Activated CD4-positive, alpha-beta T cell treated with anti-CD3 and anti-CD28 coated beads, Interleukin-2, amount 10 ng/mL, durations not matched to agents 24 days and 14 days (primary cell): ENCODE measurements around the gene MYO9B. TPM values are rescaled to one million over a fixed set of nuclear protein-coding genes. Genes with fewer than 3 reads are reported as not detected.
"Not testable (repeated sequence)": the region's sequence is repeated elsewhere in the genome, so short reads cannot be mapped to it uniquely, and the experiment has no call there.

Experiments
- DNase-seq: peaks from one replicate; pipeline ENCODE4 v3.0.0; 2022
- H3K27ac Mint-ChIP-seq: one replicate; pipeline ENCODE4 v1.8.0; 2022; ENCODE audit warnings: mild to moderate bottlenecking, mixed read lengths
- H3K27me3 Mint-ChIP-seq: one replicate; pipeline ENCODE4 v1.8.0; 2022; ENCODE audit warnings: mixed read lengths
- H3K36me3 Mint-ChIP-seq: one replicate; pipeline ENCODE4 v1.8.0; 2022; ENCODE audit warnings: low read depth, mild to moderate bottlenecking, mixed read lengths
- H3K4me1 Mint-ChIP-seq: one replicate; pipeline ENCODE4 v1.8.0; 2021; ENCODE audit warnings: mixed read lengths
- H3K4me3 Mint-ChIP-seq: one replicate; pipeline ENCODE4 v1.8.0; 2022; ENCODE audit warnings: mild to moderate bottlenecking, moderate library complexity, mixed read lengths
- H3K9me3 Mint-ChIP-seq: one replicate; pipeline ENCODE4 v1.8.0; 2021; ENCODE audit warnings: mixed read lengths
- intact Hi-C: fragments of 100-400 bp; cut with micrococcal nuclease; formaldehyde crosslinking; loops from one replicate; pipeline ENCODE4 v1.15.1; 2023
- total RNA-seq: library from RNA; stranded (reverse); gene quantifications from 2 replicates; pipeline ENCODE4 v1.2.3, GENCODE V29; 2022

Gene MYO9B
- total RNA-seq, 1 donor from 2014 or later = 120 TPM

DNA sequence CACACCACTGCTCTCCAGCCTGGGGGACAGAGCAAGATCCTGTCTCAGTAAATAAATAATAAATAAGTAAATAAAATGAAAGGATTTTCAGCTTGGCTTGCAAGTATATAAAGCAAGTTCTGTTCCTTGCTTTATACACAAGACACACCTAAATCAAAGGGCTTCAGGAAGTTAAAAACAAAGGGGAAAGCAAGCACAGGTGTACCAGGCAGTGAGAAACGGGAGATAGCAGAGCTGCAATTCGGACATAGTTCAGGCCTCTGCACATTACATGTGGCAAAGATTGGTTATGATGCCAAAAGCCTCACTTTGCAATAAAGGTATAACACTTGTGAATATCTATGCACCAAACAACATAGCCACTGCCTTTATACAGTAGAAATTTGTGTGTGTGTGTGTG is 47.5 kb downstream of the MYO9B start:
- no peak for DNase-seq
- Mint-ChIP-seq H3K4me1 (peaks cover 40% of the 10 kb centered on the region), H3K36me3 (peaks cover 28% of the 10 kb centered on the region), H3K4me3 (no peak overlapping the region), H3K27ac (no peak overlapping the region), H3K9me3 (no peaks in the 10 kb centered on the region), H3K27me3 (no peaks in the 10 kb centered on the region)
- intact Hi-C loops = no loop called here

DNA sequence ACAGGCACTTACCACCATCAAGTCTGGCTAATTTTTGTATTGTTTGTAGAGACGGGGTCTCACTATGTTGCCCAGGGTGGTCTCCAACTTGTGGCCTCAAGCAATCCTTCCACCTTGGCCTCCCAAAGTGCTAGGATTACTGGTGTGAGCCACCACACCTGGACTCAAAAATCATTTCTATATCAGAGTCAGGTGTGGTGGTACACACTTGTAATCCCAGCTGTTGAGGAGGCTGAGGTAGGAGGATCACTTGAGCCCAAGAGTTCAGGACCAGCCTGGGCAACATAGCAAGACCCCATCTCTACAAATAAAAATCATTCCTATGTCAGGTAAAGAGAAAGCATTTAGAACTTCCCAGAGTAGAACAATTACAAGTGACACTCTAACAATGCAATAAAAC is 48.4 kb downstream of the MYO9B start:
- H3K4me3 Mint-ChIP-seq = no peak overlapping the region
- H3K4me1 Mint-ChIP-seq = peaks cover 41% of the 10 kb centered on the region
- H3K27ac Mint-ChIP-seq = peak overlapping the region; percentile 99
- no peaks in the 10 kb centered on the region for H3K27me3 Mint-ChIP-seq
- intact Hi-C loops = loop anchor here (2.0 kb wide), 1 partner anchor 13 kb away; no protein-coding TSS in a partner anchor
- no peak for DNase-seq
- H3K9me3 Mint-ChIP-seq = no peaks in the 10 kb centered on the region
- peaks cover 27% of the 10 kb centered on the region for H3K36me3 Mint-ChIP-seq

DNA sequence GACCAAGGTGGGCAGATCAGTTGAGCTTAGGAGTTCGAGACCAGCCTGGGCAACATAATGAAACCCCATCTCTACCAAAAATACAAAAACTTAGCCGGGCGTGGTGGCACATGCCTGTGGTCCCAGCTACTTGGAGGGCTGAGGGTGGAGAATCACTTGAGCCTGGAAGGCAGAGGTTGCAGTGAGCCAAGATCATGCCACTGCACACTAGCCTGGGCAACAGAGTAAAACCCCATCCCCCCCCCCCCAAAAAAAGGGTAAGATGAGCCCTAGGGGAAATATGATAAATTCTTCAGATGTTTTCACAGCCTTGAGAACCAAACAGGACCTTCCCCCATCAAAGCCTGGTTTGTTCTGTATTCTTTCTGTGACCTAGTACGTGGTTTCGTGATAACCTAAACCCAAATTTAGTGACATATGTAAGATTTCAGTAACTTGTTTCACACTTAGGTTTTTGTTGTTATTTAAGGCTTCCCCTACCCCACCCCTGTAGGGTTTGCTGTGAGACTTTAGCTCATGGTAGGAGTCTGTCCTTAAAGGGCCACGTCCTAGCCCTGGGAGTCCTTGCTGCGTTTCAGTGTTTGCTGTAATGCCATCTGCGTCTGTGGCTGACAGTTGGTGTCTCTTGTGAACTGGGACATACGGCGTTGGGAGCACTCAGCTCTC is 49.6 kb downstream of the MYO9B start:
- intact Hi-C loops = loop anchor here (1.0 to 2.0 kb wide), 3 partner anchors 14 to 50 kb away; partner anchors contain the start of genes HAUS8 and MYO9B
- no peak for DNase-seq
- H3K4me3 Mint-ChIP-seq = peak overlapping the region; percentile 87

DNA sequence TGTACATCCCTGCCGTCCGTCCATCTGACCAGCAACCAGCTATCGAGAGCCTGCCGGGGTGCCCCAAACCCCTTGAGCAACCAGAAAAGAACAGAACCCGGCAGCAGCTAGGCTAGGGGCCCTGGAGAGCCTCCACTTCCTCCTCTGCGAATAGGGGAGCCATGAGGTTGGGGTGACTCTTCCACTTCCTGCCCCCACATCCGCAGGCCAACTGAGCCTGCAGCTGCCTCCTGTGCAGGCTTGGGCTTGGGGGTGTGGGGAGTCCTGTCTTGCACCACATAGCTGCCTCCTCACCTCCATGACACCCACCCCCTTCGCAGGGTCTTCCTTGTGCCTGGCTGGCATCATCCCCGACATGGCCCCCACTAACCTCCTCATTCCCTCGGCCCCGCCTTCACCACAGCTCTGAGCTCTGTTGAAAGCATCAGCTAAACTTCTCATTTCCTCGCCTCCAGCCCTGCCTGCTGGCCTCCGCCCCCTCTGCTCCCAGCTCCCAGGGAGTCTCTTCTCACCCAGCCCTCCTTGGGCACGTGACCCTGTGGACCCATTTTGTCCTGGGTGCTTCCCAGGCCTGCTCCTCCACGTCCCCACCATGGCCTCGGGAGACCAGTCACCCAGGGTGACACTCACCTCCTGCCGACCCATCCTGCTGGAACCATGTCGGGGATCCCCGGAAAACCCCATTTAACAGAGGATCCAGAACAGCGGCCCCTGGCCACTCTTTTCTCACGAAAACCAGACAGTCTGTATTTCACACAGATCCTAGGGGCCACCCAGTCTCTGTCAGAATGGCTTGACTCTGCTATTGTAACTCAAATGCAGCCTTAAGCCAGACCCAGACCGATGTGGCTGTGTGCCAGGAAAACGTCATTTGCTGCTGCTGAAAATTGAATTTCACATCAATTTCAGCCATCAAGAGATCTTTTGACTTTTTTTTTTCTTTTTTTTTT is 50.4 kb downstream of the MYO9B start:
- intact Hi-C loops = loop anchor here (1.0 to 2.0 kb wide), 3 partner anchors 15 to 51 kb away; partner anchors contain the start of genes HAUS8 and MYO9B
- Mint-ChIP-seq H3K9me3 (no peaks in the 10 kb centered on the region), H3K27me3 (no peaks in the 10 kb centered on the region), H3K4me1 (peaks cover 46% of the 10 kb centered on the region), H3K4me3 (peak overlapping the region; percentile 87), H3K27ac (peak overlapping the region; percentile 99), H3K36me3 (peaks cover 19% of the 10 kb centered on the region)
- peak; percentile 94 for DNase-seq

More for the DNA sequence above, 49.6 kb downstream of the MYO9B start:
- peaks cover 19% of the 10 kb centered on the region for H3K36me3 Mint-ChIP-seq
- no peaks in the 10 kb centered on the region for H3K27me3 Mint-ChIP-seq
- H3K27ac Mint-ChIP-seq = peak overlapping the region; percentile 99
- H3K9me3 Mint-ChIP-seq = no peaks in the 10 kb centered on the region
- peaks cover 43% of the 10 kb centered on the region for H3K4me1 Mint-ChIP-seq

DNA sequence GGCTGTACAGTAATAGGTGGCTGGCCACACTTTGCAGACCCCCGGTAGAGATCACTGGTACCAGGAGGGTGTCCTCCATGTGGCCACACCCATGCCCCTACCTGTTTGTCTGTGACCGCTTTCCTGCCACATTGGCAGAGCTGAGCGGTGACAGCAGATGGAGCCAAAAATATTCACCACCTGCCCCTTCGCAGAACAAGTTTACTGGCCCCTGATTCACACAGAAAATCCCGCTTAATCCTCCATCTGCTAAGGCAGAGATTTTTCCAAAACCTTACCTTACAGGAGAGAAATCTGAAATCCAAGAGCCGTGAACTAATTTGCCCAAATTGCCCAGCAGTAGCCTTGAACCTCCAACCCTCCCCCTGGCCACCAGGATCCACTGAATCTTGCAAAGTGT is 52.1 kb downstream of the MYO9B start:
- H3K27ac Mint-ChIP-seq = peak overlapping the region; percentile 79
- peaks cover 36% of the 10 kb centered on the region for H3K4me1 Mint-ChIP-seq
- intact Hi-C loops = no loop called here

DNA sequence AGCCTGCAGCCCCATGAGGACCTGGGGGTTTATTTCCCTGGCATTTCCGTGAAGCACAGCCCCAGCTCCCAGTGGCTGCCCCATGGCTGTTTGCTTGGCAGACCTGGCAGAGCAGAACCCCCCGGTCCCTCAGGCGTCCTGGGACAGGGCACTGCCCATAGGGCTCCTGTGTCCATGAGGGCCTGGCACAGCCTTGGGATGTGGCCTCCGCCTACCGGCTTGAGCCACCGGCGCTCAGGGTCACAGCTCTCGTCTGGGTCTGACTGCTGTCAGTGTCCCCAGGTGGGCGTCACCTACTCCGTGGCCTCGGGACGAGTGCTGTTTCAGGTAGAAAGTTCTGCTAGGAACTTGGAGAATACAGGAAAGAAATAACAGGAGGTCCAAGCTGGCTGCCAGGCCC is 52.8 kb downstream of the MYO9B start:
- H3K27me3 Mint-ChIP-seq = no peaks in the 10 kb centered on the region
- no peak for DNase-seq
- no peaks in the 10 kb centered on the region for H3K9me3 Mint-ChIP-seq
- no peak overlapping the region for H3K4me3 Mint-ChIP-seq
- intact Hi-C loops = no loop called here
- peaks cover 14% of the 10 kb centered on the region for H3K36me3 Mint-ChIP-seq
- H3K4me1 Mint-ChIP-seq = peaks cover 37% of the 10 kb centered on the region
- H3K27ac Mint-ChIP-seq = no peak overlapping the region

More for the DNA sequence above, 52.1 kb downstream of the MYO9B start:
- Mint-ChIP-seq H3K36me3 (peaks cover 12% of the 10 kb centered on the region), H3K9me3 (no peaks in the 10 kb centered on the region), H3K4me3 (no peak overlapping the region), H3K27me3 (no peaks in the 10 kb centered on the region)
- no peak for DNase-seq

DNA sequence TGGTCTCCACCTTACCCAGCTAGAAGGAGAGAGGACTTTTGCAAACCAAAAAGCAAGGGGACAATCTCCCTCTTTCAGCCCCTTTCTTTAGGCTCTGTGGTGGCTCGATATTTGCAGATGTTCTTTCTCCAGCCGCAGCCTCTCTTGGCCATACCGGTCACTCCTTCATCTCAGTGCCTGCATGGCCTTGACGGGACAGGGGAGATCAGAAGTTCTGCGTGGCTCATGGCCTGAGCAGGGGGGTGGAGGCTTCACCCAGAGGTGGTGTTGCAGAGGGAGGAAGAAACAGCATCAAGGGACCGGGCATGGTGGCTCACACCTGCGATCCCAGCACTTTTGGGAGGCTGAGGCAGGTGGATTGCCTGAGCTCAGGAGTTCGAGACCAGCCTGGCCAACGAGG is 53.2 kb downstream of the MYO9B start:
- Mint-ChIP-seq H3K27ac (no peak overlapping the region), H3K4me3 (no peak overlapping the region), H3K9me3 (no peaks in the 10 kb centered on the region), H3K36me3 (peaks cover 12% of the 10 kb centered on the region), H3K4me1 (peaks cover 36% of the 10 kb centered on the region), H3K27me3 (no peaks in the 10 kb centered on the region)
- intact Hi-C loops = no loop called here
- no peak for DNase-seq

DNA sequence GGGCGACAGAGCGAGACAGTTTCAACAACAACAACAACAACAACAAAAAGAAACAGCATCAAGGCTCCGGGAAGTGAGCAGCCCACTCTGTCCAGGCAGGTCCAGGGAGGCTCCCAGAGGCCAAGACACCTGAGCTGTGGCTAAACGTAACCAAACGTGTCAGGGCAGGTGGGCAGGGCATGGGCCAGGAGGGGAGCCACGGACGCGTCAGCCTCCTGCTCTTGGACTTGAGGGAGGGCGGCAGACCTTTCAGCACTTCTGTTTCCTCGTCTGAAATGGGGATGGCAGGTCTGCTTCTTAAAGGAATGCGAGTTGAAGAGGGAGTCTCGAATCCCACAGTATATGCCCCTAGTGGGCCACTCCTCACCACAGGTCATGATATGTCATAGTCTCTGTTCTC is 53.8 kb downstream of the MYO9B start:
- intact Hi-C loops = no loop called here
- Mint-ChIP-seq H3K4me1 (peaks cover 35% of the 10 kb centered on the region), H3K27me3 (no peaks in the 10 kb centered on the region), H3K27ac (no peak overlapping the region), H3K4me3 (no peak overlapping the region), H3K36me3 (peaks cover 15% of the 10 kb centered on the region), H3K9me3 (no peaks in the 10 kb centered on the region)
- DNase-seq = peak; percentile 54

DNA sequence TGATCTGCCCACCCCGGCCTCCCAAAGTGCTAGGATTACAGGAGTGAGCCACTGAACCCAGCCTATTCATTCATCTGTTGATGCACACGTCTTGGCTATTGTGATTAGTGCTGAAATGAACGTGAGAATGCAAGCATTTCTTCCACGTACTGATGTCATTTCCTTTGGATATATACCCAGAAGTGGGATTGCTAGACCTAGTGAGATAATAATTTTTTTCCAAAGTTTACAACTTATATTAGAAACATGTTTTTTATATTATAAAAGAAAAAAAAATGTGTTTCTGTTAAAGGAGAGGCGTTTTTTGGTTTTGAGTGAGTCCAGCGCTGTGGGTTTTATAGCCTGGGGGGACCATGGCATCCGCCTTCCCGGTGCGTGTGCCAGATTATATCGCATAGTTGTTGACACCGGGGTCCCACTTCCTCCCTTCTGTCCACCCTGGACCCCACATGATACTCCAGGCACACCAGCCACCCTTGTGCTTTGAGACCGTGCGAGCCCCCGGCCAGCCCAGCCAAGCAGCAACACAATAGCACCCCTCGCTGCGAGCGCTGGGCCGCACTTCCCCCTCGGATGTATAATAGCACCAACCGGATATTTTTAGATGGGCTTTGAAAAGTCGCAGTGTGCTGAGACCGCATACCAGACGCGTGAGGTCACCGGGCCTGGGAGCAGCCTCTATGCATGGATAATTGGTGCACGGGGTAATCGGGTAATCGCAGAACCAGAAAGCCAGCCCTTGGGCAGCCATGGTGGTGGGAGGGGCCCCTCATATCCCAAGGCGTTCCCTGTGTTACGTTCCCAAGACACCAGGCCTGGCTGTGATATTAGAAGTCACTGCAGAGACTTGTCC is 59.6 kb downstream of the MYO9B start:
- Mint-ChIP-seq H3K9me3 (no peaks in the 10 kb centered on the region), H3K27ac (peak overlapping the region; percentile 68), H3K4me1 (peaks cover 13% of the 10 kb centered on the region), H3K36me3 (peaks cover 29% of the 10 kb centered on the region), H3K27me3 (no peaks in the 10 kb centered on the region), H3K4me3 (peak overlapping the region; percentile 34)
- intact Hi-C loops = no loop called here
- DNase-seq = peak; percentile 61

DNA sequence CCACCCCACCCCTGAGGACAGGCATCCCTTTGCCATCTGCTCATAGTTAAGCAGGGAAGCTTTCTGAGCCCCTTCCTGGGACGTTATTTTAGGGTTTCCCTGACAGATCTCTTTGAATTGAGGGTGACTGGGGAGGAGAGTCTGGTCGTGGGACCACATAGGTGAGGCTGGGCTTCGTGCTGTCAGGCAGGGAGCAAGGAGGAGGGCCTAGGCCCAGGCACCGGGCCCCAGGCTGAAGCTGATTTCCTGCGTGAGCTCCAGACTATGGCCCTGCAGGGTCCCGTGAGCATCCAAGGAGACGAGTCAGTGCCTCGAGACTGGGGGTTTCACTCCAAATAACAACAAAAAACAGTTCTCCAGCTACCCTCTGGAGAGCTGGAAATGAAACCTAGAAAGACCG is 60.4 kb downstream of the MYO9B start:
- no peak overlapping the region for H3K4me3 Mint-ChIP-seq
- no peak overlapping the region for H3K27ac Mint-ChIP-seq
- no peaks in the 10 kb centered on the region for H3K27me3 Mint-ChIP-seq
- peaks cover 10% of the 10 kb centered on the region for H3K4me1 Mint-ChIP-seq
- peaks cover 29% of the 10 kb centered on the region for H3K36me3 Mint-ChIP-seq
- no peaks in the 10 kb centered on the region for H3K9me3 Mint-ChIP-seq
- intact Hi-C loops = no loop called here
- no peak for DNase-seq

DNA sequence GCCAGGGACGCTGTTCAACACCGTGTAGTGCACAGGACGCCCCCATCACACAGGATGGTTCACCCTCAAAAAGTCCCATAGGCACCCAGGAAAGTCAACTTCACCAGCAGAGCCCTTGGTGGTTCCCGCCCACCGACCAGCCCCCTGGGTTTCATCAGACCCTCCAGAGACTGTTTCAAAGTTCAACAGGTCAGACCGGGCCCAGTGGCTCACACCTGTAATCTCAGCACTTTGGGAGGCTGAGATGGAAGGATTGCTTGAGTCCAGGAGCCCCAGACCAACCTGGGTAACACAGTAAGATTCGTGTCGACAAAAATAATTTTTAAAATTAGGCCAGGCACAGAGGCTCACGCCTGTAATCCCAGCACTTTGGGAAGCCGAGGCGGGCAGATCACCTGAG is 61.0 kb downstream of the MYO9B start:
- no peaks in the 10 kb centered on the region for H3K9me3 Mint-ChIP-seq
- H3K4me3 Mint-ChIP-seq = no peak overlapping the region
- no peak overlapping the region for H3K27ac Mint-ChIP-seq
- DNase-seq = no peak
- peaks cover 15% of the 10 kb centered on the region for H3K4me1 Mint-ChIP-seq
- no peaks in the 10 kb centered on the region for H3K27me3 Mint-ChIP-seq
- peaks cover 35% of the 10 kb centered on the region for H3K36me3 Mint-ChIP-seq
- intact Hi-C loops = no loop called here

DNA sequence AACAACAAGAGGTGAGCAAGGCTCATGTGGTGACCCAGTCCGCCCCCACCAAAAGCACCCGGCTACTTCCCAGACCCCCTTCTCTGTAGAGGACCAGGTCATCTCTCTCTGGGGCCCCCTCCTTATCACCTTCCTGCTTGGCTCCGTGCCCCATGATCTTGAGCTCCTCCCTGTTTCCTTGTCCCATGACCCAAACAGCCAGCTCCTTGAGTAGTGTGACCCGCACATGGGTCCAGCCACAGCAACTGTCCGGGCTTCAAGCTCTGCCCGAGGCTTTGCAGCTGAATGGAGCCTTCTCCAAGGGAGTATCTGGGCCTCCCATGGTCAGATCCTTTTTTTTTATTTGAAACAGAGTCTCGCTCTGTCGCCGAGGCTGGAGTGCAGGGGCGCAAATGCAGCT is 61.8 kb downstream of the MYO9B start:
- no peak overlapping the region for H3K27ac Mint-ChIP-seq
- H3K4me3 Mint-ChIP-seq = no peak overlapping the region
- H3K4me1 Mint-ChIP-seq = peaks cover 15% of the 10 kb centered on the region
- H3K9me3 Mint-ChIP-seq = no peaks in the 10 kb centered on the region
- H3K27me3 Mint-ChIP-seq = no peaks in the 10 kb centered on the region
- no peak for DNase-seq
- intact Hi-C loops = no loop called here
- H3K36me3 Mint-ChIP-seq = peaks cover 38% of the 10 kb centered on the region

DNA sequence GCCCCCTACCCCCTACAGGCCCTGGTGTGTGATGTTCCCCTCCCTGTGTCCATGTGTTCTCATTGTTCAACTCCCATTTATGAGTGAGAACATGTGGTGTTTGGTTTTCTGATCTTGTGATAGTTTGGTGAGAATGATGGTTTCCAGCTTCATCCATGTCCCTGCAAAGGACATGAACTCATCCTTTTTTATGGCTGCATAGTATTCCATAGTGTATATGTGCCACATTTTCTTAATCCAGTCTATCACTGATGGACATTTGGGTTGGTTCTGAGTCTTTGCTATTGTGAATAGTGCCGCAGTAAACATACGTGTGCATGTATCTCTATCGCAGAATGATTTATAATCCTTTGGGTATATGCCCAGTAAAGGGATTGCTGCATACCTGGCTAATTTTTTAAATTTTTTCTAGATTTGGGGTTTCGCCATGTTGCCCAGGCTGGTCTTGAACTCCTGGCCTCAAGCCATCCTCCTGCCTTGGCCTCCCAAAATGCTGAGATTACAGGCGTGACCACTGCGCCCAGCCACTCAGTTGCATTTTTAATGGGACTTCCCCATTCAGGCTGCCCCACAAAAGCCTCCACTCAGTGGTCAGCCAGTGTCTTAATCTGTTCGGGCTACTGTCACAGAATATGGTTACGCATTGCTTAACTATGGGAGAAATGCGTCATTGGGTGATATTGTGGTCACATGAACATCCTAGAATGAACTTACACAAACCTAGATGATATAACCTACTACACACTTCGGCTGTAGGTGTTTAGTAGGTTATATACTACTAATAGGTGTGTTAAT is 62.7 kb downstream of the MYO9B start:
- H3K9me3 Mint-ChIP-seq, H3K4me3 Mint-ChIP-seq, DNase-seq, intact Hi-C loops, H3K27me3 Mint-ChIP-seq, H3K27ac Mint-ChIP-seq: not testable (repeated sequence)
- Mint-ChIP-seq H3K4me1 (peaks cover 15% of the 10 kb centered on the region), H3K36me3 (peaks cover 42% of the 10 kb centered on the region)
